HG03060 (cell line): ENCODE measurements around the gene GMCL2.
A peak's percentile ranks its signal among the peaks of the same experiment; 100 is the strongest.

ENCODE experiments used
- ATAC-seq: cut with Tn5 transposase; IDR thresholded peaks from one replicate; pipeline ENCODE4 v1.9.1; 2021; ENCODE audit warnings: low read depth, moderate number of reproducible peaks; ENCODE audit not compliant: unreplicated experiment

GMCL2 gene

GRCh38 chr5:178192244-178192643 is 5.1 kb upstream of the GMCL2 start:
- no peak for ATAC-seq

- no peak for ATAC-seq
Observed at GRCh38 chr5:178191661-178192060, 4.5 kb upstream of the GMCL2 start.

- no peak for ATAC-seq
Observed at GRCh38 chr5:178189433-178189832, 2.3 kb upstream of the GMCL2 start.

- ATAC-seq = no peak
Observed at GRCh38 chr5:178186427-178186826, 744 bp downstream of the GMCL2 start.

GRCh38 chr5:178182158-178182876 is 4.9 kb downstream of the GMCL2 start:
- no peak for ATAC-seq

GRCh38 chr5:178180141-178180863 is 6.9 kb downstream of the GMCL2 start:
- no peak for ATAC-seq

GRCh38 chr5:178177569-178177968 is 9.6 kb downstream of the GMCL2 start:
- no peak for ATAC-seq

- no peak for ATAC-seq
Observed at GRCh38 chr5:178176791-178177190, 10.4 kb downstream of the GMCL2 start.

- no peak for ATAC-seq
Observed at GRCh38 chr5:178174456-178174855, 12.7 kb downstream of the GMCL2 start.

- ATAC-seq = no peak
Observed at GRCh38 chr5:178170455-178170854, 16.7 kb downstream of the GMCL2 start.

- no peak for ATAC-seq
Observed at GRCh38 chr5:178165581-178165980, 21.6 kb downstream of the GMCL2 start.

GRCh38 chr5:178163772-178164735 is 23.1 kb downstream of the GMCL2 start:
- ATAC-seq = no peak

- no peak for ATAC-seq
Observed at GRCh38 chr5:178162481-178162880, 24.7 kb downstream of the GMCL2 start.

GRCh38 chr5:178160176-178160575 is 27.0 kb downstream of the GMCL2 start:
- no peak for ATAC-seq

GRCh38 chr5:178155065-178155464 is 32.1 kb downstream of the GMCL2 start:
- no peak for ATAC-seq

- peak; percentile 97 for ATAC-seq
Observed at GRCh38 chr5:178153530-178154340, 33.4 kb downstream of the GMCL2 start, which contains the start of gene NHP2. Gene NHP2 (minus strand): TSS chr5:178153885. CDS start chr5:178153817, 68 bp downstream.

- ATAC-seq = no peak
Observed at GRCh38 chr5:178152491-178153444, 34.4 kb downstream of the GMCL2 start.

- no peak for ATAC-seq
Observed at GRCh38 chr5:178150977-178151734, 36.0 kb downstream of the GMCL2 start.
